ENCODE measurements around the gene TCP11L2.

The TCP11L2 gene

DNA sequence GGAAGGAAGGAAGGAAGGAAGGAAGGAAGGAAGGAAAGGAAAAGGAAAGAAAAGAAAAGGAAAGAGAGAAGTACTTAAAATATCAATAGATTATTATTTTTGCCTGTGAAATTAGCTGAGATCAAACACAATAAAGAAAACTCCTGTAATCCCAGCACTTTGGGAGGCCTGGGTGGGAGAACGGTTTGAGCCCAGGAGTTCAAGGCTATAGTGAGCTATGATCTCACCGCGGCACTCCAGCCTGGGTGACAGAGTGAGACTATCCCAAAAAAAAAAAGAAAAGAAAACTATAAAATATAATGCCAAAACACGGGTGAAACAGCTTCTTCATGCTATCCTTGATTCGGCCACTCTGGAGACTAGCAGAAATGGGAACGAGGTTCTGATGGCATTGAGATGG lies 28.5 kb upstream of the TCP11L2 start:
- TF ChIP-seq SPI1 (IDR thresholded peaks at IDR 0.05; ENCODE audit: borderline replicate concordance, low read depth) (no peak), GABPA (IDR thresholded peaks at IDR 0.05; ENCODE audit: low read depth) (no peak), CTCF (IDR thresholded peaks at IDR 0.05; ENCODE audit: insufficient read depth, low read length) (no peak), POLR2AphosphoS5 (IDR thresholded peaks at IDR 0.05; ENCODE audit: low read depth) (no peak)
- TF ChIP-seq, protein P1, sequence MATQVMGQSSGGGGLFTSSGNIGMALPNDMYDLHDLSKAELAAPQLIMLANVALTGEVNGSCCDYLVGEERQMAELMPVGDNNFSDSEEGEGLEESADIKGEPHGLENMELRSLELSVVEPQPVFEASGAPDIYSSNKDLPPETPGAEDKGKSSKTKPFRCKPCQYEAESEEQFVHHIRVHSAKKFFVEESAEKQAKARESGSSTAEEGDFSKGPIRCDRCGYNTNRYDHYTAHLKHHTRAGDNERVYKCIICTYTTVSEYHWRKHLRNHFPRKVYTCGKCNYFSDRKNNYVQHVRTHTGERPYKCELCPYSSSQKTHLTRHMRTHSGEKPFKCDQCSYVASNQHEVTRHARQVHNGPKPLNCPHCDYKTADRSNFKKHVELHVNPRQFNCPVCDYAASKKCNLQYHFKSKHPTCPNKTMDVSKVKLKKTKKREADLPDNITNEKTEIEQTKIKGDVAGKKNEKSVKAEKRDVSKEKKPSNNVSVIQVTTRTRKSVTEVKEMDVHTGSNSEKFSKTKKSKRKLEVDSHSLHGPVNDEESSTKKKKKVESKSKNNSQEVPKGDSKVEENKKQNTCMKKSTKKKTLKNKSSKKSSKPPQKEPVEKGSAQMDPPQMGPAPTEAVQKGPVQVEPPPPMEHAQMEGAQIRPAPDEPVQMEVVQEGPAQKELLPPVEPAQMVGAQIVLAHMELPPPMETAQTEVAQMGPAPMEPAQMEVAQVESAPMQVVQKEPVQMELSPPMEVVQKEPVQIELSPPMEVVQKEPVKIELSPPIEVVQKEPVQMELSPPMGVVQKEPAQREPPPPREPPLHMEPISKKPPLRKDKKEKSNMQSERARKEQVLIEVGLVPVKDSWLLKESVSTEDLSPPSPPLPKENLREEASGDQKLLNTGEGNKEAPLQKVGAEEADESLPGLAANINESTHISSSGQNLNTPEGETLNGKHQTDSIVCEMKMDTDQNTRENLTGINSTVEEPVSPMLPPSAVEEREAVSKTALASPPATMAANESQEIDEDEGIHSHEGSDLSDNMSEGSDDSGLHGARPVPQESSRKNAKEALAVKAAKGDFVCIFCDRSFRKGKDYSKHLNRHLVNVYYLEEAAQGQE (IDR thresholded peaks at IDR 0.05; ENCODE audit: insufficient replicate concordance, low read depth): no peak
- no peak overlapping the region for H3K4me3 ChIP-seq (replicated peaks; ENCODE audit: insufficient read depth, low read length)
- DNase-seq (ENCODE audit: low read depth in 1 of 2, low spot score in 1 of 2): no peak
- H3K27me3 ChIP-seq (ENCODE audit: insufficient read depth, poor library complexity, severe bottlenecking): peaks cover 5% of the 10 kb centered on the region
- H3K27ac ChIP-seq (replicated peaks): no peak overlapping the region

DNA sequence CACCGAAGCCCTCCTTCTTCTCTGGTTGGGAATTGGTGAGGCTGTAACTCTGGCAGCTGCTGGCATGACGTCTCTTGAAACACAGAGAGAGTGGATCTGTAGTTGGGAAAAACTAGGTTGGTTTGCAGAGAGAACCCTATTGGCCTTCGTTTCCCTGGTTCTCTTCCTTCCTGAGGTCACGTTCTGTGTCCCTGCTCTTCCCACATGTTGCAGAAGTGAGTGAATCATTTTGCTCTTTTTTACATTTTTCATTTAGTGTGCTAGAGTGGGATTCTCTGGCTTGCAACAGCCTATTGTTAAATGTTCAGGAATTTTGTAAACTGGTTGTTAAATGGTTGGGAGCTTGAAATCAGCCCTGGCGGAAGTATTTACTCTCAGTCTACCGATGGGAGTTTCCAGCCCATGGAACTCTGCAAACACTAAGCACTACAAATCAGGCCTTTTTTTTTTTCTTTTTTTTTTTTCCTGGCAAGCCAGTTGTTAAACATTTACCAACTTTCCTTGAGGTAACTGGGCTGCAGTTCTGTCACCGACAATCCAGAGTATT lies 27.9 kb upstream of the TCP11L2 start:
- TF ChIP-seq SPI1 (IDR thresholded peaks at IDR 0.05; ENCODE audit: borderline replicate concordance, low read depth): no peak
- TF ChIP-seq POLR2AphosphoS5 (IDR thresholded peaks at IDR 0.05; ENCODE audit: low read depth): no peak
- TF ChIP-seq, protein P1 (IDR thresholded peaks at IDR 0.05; ENCODE audit: insufficient replicate concordance, low read depth): no peak
- TF ChIP-seq GABPA (IDR thresholded peaks at IDR 0.05; ENCODE audit: low read depth): no peak
- no peak for TF ChIP-seq CTCF (IDR thresholded peaks at IDR 0.05; ENCODE audit: insufficient read depth, low read length)
- Histone ChIP-seq H3K27me3 (ENCODE audit: insufficient read depth, poor library complexity, severe bottlenecking) (peaks cover 5% of the 10 kb centered on the region), H3K4me3 (replicated peaks; ENCODE audit: insufficient read depth, low read length) (no peak overlapping the region), H3K27ac (replicated peaks) (no peak overlapping the region)
- no peak for DNase-seq (ENCODE audit: low read depth in 1 of 2, low spot score in 1 of 2)

GRCh38 chr12:106275458-106275857 lies 27.1 kb upstream of the TCP11L2 start:
- no peak for TF ChIP-seq POLR2AphosphoS5 (IDR thresholded peaks at IDR 0.05; ENCODE audit: low read depth)
- no peak for TF ChIP-seq CTCF (IDR thresholded peaks at IDR 0.05; ENCODE audit: insufficient read depth, low read length)
- no peak for TF ChIP-seq SPI1 (IDR thresholded peaks at IDR 0.05; ENCODE audit: borderline replicate concordance, low read depth)
- TF ChIP-seq GABPA (IDR thresholded peaks at IDR 0.05; ENCODE audit: low read depth): no peak
- TF ChIP-seq, protein P1 (IDR thresholded peaks at IDR 0.05; ENCODE audit: insufficient replicate concordance, low read depth): no peak
- Histone ChIP-seq H3K4me3 (replicated peaks; ENCODE audit: insufficient read depth, low read length) (no peak overlapping the region), H3K27ac (replicated peaks) (no peak overlapping the region), H3K27me3 (ENCODE audit: insufficient read depth, poor library complexity, severe bottlenecking) (peaks cover 5% of the 10 kb centered on the region)
- DNase-seq (ENCODE audit: low read depth in 1 of 2, low spot score in 1 of 2): no peak

Measured in HL-60 (cell line).